ENCODE measurements around the gene LAMC1.

DNA sequence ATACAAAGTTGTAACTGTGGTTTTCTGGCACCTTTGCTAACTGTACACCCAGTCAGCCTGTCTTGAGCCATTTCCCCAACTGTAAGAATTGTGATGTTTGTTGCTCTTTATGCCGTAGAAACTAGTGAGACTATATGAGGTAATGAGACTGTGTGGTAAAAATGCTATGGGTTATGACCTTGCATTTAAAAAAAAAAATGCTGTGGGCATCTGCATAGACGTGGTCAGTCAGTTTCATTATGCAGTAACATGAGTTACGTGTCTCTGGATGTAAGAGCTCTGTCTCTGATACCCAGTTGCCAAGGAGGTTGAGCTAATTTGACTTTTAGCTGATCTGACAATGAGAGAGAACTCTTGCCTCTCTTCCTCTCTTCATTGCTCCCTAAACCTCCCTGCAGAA lies 82.2 kb downstream of the LAMC1 start:
- TF ChIP-seq, protein P1, sequence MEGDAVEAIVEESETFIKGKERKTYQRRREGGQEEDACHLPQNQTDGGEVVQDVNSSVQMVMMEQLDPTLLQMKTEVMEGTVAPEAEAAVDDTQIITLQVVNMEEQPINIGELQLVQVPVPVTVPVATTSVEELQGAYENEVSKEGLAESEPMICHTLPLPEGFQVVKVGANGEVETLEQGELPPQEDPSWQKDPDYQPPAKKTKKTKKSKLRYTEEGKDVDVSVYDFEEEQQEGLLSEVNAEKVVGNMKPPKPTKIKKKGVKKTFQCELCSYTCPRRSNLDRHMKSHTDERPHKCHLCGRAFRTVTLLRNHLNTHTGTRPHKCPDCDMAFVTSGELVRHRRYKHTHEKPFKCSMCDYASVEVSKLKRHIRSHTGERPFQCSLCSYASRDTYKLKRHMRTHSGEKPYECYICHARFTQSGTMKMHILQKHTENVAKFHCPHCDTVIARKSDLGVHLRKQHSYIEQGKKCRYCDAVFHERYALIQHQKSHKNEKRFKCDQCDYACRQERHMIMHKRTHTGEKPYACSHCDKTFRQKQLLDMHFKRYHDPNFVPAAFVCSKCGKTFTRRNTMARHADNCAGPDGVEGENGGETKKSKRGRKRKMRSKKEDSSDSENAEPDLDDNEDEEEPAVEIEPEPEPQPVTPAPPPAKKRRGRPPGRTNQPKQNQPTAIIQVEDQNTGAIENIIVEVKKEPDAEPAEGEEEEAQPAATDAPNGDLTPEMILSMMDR (IDR thresholded peaks at IDR 0.05): no peak
- TF ChIP-seq SIN3A (IDR thresholded peaks at IDR 0.05; ENCODE audit: borderline replicate concordance, insufficient read depth, low read depth, low read length): no peak
- no peak for TF ChIP-seq POLR2AphosphoS5 (IDR thresholded peaks at IDR 0.05; ENCODE audit: low read depth, low read length)
- TF ChIP-seq, protein P2, sequence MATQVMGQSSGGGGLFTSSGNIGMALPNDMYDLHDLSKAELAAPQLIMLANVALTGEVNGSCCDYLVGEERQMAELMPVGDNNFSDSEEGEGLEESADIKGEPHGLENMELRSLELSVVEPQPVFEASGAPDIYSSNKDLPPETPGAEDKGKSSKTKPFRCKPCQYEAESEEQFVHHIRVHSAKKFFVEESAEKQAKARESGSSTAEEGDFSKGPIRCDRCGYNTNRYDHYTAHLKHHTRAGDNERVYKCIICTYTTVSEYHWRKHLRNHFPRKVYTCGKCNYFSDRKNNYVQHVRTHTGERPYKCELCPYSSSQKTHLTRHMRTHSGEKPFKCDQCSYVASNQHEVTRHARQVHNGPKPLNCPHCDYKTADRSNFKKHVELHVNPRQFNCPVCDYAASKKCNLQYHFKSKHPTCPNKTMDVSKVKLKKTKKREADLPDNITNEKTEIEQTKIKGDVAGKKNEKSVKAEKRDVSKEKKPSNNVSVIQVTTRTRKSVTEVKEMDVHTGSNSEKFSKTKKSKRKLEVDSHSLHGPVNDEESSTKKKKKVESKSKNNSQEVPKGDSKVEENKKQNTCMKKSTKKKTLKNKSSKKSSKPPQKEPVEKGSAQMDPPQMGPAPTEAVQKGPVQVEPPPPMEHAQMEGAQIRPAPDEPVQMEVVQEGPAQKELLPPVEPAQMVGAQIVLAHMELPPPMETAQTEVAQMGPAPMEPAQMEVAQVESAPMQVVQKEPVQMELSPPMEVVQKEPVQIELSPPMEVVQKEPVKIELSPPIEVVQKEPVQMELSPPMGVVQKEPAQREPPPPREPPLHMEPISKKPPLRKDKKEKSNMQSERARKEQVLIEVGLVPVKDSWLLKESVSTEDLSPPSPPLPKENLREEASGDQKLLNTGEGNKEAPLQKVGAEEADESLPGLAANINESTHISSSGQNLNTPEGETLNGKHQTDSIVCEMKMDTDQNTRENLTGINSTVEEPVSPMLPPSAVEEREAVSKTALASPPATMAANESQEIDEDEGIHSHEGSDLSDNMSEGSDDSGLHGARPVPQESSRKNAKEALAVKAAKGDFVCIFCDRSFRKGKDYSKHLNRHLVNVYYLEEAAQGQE (IDR thresholded peaks at IDR 0.05; ENCODE audit: insufficient read depth in 1 of 2, low read depth in 2 of 2, low read length in 1 of 2): no peak

All from Panc1 (cell line).